Smooth muscle cell (in vitro differentiated cells): ENCODE data around the gene IGF1R. TPM values are rescaled to one million over a fixed set of nuclear protein-coding genes. Genes with fewer than 3 reads are reported as not detected.

Experiments used
- DNase-seq: peaks from one replicate; lab custom pipeline; 2025; ENCODE audit not compliant: unreplicated experiment; lab: John Stamatoyannopoulos, UW
- H2AFZ ChIP-seq: fragments of 200-600 bp; sonication (generic); 2 replicates; pipeline ENCODE4 v1.6.0; 2016; ENCODE audit warnings: antibody characterized with exemption, low read depth, mild to moderate bottlenecking
- H3F3A ChIP-seq: fragments of 200-600 bp; sonication (generic); 2 replicates; pipeline ENCODE4 v1.6.0; 2017; ENCODE audit warnings: antibody characterized with exemption, low read depth
- H3K27ac ChIP-seq: fragments of 200-600 bp; sonication (generic); 2 replicates; pipeline ENCODE4 v1.5.1; 2016; ENCODE audit warnings: low read depth, mild to moderate bottlenecking
- H3K27me3 ChIP-seq: fragments of 200-600 bp; sonication (generic); 2 replicates; pipeline ENCODE4 v1.6.1; 2016; ENCODE audit warnings: low read depth, mild to moderate bottlenecking
- H3K36me3 ChIP-seq: fragments of 200-600 bp; sonication (generic); 2 replicates; pipeline ENCODE4 v1.5.1; 2016; ENCODE audit warnings: low read depth
- H3K4me1 ChIP-seq: fragments of 200-600 bp; sonication (generic); 2 replicates; pipeline ENCODE4 v1.5.1; 2016; ENCODE audit warnings: low read depth
- H3K4me2 ChIP-seq: fragments of 200-600 bp; sonication (generic); 2 replicates; pipeline ENCODE4 v1.6.0; 2016; ENCODE audit warnings: mild to moderate bottlenecking
- H3K4me3 ChIP-seq: fragments of 200-600 bp; sonication (generic); 2 replicates; pipeline ENCODE4 v1.5.1; 2016; ENCODE audit warnings: mild to moderate bottlenecking
- H3K79me2 ChIP-seq: fragments of 200-600 bp; sonication (generic); 2 replicates; pipeline ENCODE4 v1.6.0; 2016; ENCODE audit warnings: low read depth, mild to moderate bottlenecking
- H3K9ac ChIP-seq: fragments of 200-600 bp; sonication (generic); 2 replicates; pipeline ENCODE4 v1.6.0; 2016; ENCODE audit warnings: low read depth
- H3K9me3 ChIP-seq: fragments of 200-600 bp; sonication (generic); replicated peaks from 2 replicates; pipeline ENCODE4 v1.5.1; 2016; ENCODE audit warnings: low read depth
- H4K20me1 ChIP-seq: fragments of 200-600 bp; sonication (generic); 2 replicates; pipeline ENCODE4 v1.6.0; 2016; ENCODE audit warnings: low read depth
- WGBS: methylation state at CpG from one replicate; pipeline ENCODE4 v1.1.7; 2016; ENCODE audit warnings: low lambda C conversion rate; 5-methylcytosine and 5-hydroxymethylcytosine counted together
- polyA plus RNA-seq: library from polyadenylated mRNA; unstranded; fragments of >200 nt; fragmentation: Nextera tagmentation; extraction: Ambion mirVana; gene quantifications from 2 replicates; pipeline ENCODE4 v1.2.1, GENCODE V29; 2016
- total RNA-seq: library from RNA; depleted of rRNA; stranded (reverse); fragments of >200 nt; gene quantifications from 2 replicates; pipeline ENCODE4 v1.2.3, GENCODE V29; 2014
- TF ChIP-seq, protein P1 (sequence below): fragments of 200-600 bp; sonication (generic); IDR thresholded peaks from 2 replicates; pipeline ENCODE4 v1.5.1; 2017; ENCODE audit warnings: borderline replicate concordance, mild to moderate bottlenecking, antibody characterized with exemption; ENCODE audit not compliant: insufficient read depth, poor library complexity, severe bottlenecking

IGF1R gene
- total and polyA plus RNA-seq, 2 experiments from 2014 or later: 14.0 to 70.2 TPM

- no peak overlapping the region for H2AFZ ChIP-seq
- H3K27ac ChIP-seq: no peak overlapping the region
- TF ChIP-seq, protein P1, sequence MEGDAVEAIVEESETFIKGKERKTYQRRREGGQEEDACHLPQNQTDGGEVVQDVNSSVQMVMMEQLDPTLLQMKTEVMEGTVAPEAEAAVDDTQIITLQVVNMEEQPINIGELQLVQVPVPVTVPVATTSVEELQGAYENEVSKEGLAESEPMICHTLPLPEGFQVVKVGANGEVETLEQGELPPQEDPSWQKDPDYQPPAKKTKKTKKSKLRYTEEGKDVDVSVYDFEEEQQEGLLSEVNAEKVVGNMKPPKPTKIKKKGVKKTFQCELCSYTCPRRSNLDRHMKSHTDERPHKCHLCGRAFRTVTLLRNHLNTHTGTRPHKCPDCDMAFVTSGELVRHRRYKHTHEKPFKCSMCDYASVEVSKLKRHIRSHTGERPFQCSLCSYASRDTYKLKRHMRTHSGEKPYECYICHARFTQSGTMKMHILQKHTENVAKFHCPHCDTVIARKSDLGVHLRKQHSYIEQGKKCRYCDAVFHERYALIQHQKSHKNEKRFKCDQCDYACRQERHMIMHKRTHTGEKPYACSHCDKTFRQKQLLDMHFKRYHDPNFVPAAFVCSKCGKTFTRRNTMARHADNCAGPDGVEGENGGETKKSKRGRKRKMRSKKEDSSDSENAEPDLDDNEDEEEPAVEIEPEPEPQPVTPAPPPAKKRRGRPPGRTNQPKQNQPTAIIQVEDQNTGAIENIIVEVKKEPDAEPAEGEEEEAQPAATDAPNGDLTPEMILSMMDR: no peak
- H3K4me3 ChIP-seq: no peak overlapping the region
- WGBS: 83% methylated on average over 12 of the region's 12 CpGs
- H3K4me1 ChIP-seq: peaks cover 28% of the 10 kb centered on the region
- H3K4me2 ChIP-seq: no peak overlapping the region
- peaks cover 98% of the 10 kb centered on the region for H4K20me1 ChIP-seq
- H3K9ac ChIP-seq: no peak overlapping the region
- H3F3A ChIP-seq: peaks cover 25% of the 10 kb centered on the region
- no peaks in the 10 kb centered on the region for H3K36me3 ChIP-seq
- H3K79me2 ChIP-seq: peaks cover 82% of the 10 kb centered on the region
- no peaks in the 10 kb centered on the region for H3K9me3 ChIP-seq
- H3K27me3 ChIP-seq: no peaks in the 10 kb centered on the region
- DNase-seq: no peak
These were observed 157.3 kb downstream of the IGF1R start for GRCh38 chr15:98805434-98806274.

- H3F3A ChIP-seq: peaks cover 19% of the 10 kb centered on the region
- no peak overlapping the region for H3K27ac ChIP-seq
- DNase-seq: no peak
- H3K9ac ChIP-seq: no peak overlapping the region
- TF ChIP-seq, protein P1: no peak
- H3K36me3 ChIP-seq: no peaks in the 10 kb centered on the region
- no peak overlapping the region for H3K4me3 ChIP-seq
- peaks cover 91% of the 10 kb centered on the region for H4K20me1 ChIP-seq
- H3K4me2 ChIP-seq: no peak overlapping the region
- peaks cover 80% of the 10 kb centered on the region for H3K79me2 ChIP-seq
- peaks cover 21% of the 10 kb centered on the region for H3K4me1 ChIP-seq
- no peak overlapping the region for H2AFZ ChIP-seq
- H3K27me3 ChIP-seq: no peaks in the 10 kb centered on the region
- no peaks in the 10 kb centered on the region for H3K9me3 ChIP-seq
- 91% methylated on average over 9 of the region's 9 CpGs for WGBS
These were observed 158.0 kb downstream of the IGF1R start for GRCh38 chr15:98806275-98806895.

DNA sequence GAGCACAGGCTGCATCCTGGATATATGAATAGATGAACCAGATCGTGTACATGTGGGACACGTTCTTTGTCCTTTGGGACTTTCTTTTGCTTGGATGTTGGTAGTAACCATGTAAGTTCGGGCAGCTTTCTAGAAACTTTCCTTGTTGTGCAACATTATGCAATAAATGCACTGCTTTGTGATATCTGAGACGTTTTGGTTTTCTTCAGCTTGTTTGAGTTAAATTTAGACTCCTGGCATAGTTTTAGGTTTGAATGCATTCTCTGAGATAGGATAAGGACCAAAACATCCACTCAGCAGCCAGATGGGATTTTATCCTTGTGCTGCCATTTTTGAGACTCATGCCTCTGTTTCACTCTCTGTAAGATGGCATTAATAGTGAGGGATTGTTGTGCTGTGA lies 158.9 kb downstream of the IGF1R start:
- Histone ChIP-seq H3K9me3 (no peaks in the 10 kb centered on the region), H4K20me1 (peaks cover 91% of the 10 kb centered on the region), H3K79me2 (peaks cover 80% of the 10 kb centered on the region), H3K27me3 (no peaks in the 10 kb centered on the region), H3K9ac (no peak overlapping the region), H3K27ac (peak overlapping the region; percentile 20), H3F3A (peaks cover 10% of the 10 kb centered on the region), H3K4me2 (peak overlapping the region; percentile 8), H3K4me1 (peaks cover 12% of the 10 kb centered on the region), H3K36me3 (no peaks in the 10 kb centered on the region), H3K4me3 (no peak overlapping the region), H2AFZ (no peak overlapping the region)
- TF ChIP-seq, protein P1: no peak
- DNase-seq: no peak
- WGBS: 43% methylated on average over 4 of the region's 4 CpGs

- Histone ChIP-seq H3K4me3 (no peak overlapping the region), H3K4me2 (no peak overlapping the region), H4K20me1 (peaks cover 87% of the 10 kb centered on the region), H2AFZ (no peak overlapping the region), H3K27me3 (no peaks in the 10 kb centered on the region), H3K27ac (no peak overlapping the region), H3K36me3 (no peaks in the 10 kb centered on the region), H3K79me2 (peaks cover 83% of the 10 kb centered on the region), H3K9me3 (no peaks in the 10 kb centered on the region), H3F3A (peaks cover 7% of the 10 kb centered on the region), H3K4me1 (peaks cover 8% of the 10 kb centered on the region), H3K9ac (no peak overlapping the region)
- WGBS: 89% methylated on average over 11 of the region's 11 CpGs
- TF ChIP-seq, protein P1: no peak
- no peak for DNase-seq
These were observed 160.9 kb downstream of the IGF1R start for GRCh38 chr15:98809273-98809672.
